ENCODE results near the gene PDIA5.

Gene PDIA5

GRCh38 chr3:123071581-123071980 is 4.8 kb downstream of the PDIA5 start:
- DNase-seq (ENCODE audit: low read depth) = no peak

- DNase-seq (ENCODE audit: low read depth) = no peak
Observed at GRCh38 chr3:123072152-123072551, 5.3 kb downstream of the PDIA5 start.

GRCh38 chr3:123072564-123072963 is 5.7 kb downstream of the PDIA5 start:
- DNase-seq (ENCODE audit: low read depth) = no peak

- DNase-seq (ENCODE audit: low read depth) = no peak
Observed at GRCh38 chr3:123075359-123075758, 8.5 kb downstream of the PDIA5 start.

GRCh38 chr3:123076112-123076495 is 9.3 kb downstream of the PDIA5 start:
- DNase-seq (ENCODE audit: low read depth) = no peak

- DNase-seq (ENCODE audit: low read depth) = no peak
Observed at GRCh38 chr3:123076496-123077418, 9.9 kb downstream of the PDIA5 start.

- DNase-seq (ENCODE audit: low read depth) = no peak
Observed at GRCh38 chr3:123078101-123078500, 11.3 kb downstream of the PDIA5 start.

GRCh38 chr3:123080864-123081562 is 14.2 kb downstream of the PDIA5 start:
- DNase-seq (ENCODE audit: low read depth) = no peak

GRCh38 chr3:123081718-123082369 is 15.0 kb downstream of the PDIA5 start:
- no peak for DNase-seq (ENCODE audit: low read depth)

- no peak for DNase-seq (ENCODE audit: low read depth)
Observed at GRCh38 chr3:123082370-123083065, 15.7 kb downstream of the PDIA5 start.

- no peak for DNase-seq (ENCODE audit: low read depth)
Observed at GRCh38 chr3:123083383-123084124, 16.7 kb downstream of the PDIA5 start.

GRCh38 chr3:123084192-123084591 is 17.4 kb downstream of the PDIA5 start:
- DNase-seq (ENCODE audit: low read depth) = no peak

- no peak for DNase-seq (ENCODE audit: low read depth)
Observed at GRCh38 chr3:123084738-123085237, 18.0 kb downstream of the PDIA5 start.

GRCh38 chr3:123085293-123085931 is 18.6 kb downstream of the PDIA5 start:
- DNase-seq (ENCODE audit: low read depth) = no peak

- no peak for DNase-seq (ENCODE audit: low read depth)
Observed at GRCh38 chr3:123085932-123086627, 19.3 kb downstream of the PDIA5 start.

- DNase-seq (ENCODE audit: low read depth) = no peak
Observed at GRCh38 chr3:123088387-123088786, 21.6 kb downstream of the PDIA5 start.

- no peak for DNase-seq (ENCODE audit: low read depth)
Observed at GRCh38 chr3:123089611-123090331, 22.9 kb downstream of the PDIA5 start.

GRCh38 chr3:123090728-123091531 is 24.1 kb downstream of the PDIA5 start:
- no peak for DNase-seq (ENCODE audit: low read depth)
